ENCODE data around the gene OBP2A.

OBP2A gene

DNA sequence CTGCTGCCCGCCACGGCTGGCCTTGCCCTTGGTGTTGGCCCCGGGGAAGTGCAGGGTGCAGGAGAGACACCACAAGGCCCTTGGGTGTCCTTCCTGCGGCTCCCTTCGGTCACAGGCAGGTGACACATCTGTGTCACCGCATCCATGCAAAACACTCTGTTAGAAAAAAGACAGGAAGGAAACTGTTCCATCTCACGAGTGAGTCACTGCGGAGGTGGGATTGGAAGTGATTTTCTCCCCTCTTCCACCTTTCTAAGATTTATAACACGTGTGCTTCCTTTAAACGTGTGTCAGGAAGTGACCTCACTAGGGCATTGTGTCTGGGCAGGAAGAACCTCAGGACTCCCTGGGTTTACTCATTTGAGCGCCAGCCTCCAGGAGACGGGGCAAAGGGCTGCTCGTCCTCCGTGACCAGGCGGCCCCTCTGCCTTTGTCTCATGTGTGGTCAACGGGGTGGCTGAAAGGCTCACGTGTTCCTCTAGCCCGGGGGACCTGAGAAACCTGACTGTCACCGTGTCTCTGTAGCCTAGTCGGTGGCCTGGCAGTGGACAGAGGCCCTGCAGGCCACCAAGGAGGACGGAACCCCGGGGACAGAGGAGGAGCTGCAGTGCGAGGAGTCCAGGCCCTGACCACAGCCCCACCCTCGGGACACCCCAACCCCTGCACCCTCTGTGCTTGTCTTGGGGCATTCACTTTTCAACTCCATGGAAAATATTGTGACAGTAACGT is 29.6 kb upstream of the OBP2A start:
- H3K36me3 ChIP-seq (ENCODE audit: insufficient read depth, low read length): no peaks in the 10 kb centered on the region
- no peak for DNase-seq (ENCODE audit: low read depth, low spot score)
- no peak overlapping the region for H3K27ac ChIP-seq
- no peak overlapping the region for H3K9ac ChIP-seq (ENCODE audit: insufficient read length)
- H3K4me3 ChIP-seq: no peak overlapping the region
- H3K9me3 ChIP-seq (ENCODE audit: low read depth, low read length): no peaks in the 10 kb centered on the region
- no peak for TF ChIP-seq FOXP2 (optimal IDR thresholded peaks at IDR 0.05; ENCODE audit: control extremely low read depth, extremely low read length, insufficient read depth)
- TF ChIP-seq POLR2AphosphoS5 (IDR thresholded peaks at IDR 0.05; ENCODE audit: borderline replicate concordance, low read depth, low read length): no peak
- TF ChIP-seq EZH2 (IDR thresholded peaks at IDR 0.05): no peak

DNA sequence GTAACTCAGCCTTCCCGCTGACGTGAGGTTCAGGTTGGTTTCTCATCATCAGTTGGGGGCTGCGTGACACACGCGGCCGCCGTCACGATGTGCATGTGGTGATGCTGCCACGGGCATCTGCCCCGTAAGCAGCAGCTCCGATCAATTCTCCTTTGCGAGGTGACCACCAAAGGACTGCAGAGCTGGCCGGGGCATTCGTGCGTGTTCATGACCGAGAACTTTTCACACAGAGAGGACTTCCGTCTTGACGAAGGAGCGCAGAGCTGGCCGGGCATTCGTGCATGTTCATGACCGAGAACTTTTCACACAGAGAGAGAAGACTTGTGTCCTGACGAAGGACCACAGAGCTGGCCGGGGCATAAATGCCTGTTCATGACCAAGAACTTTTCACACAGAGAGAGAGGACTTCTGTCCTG is 28.5 kb upstream of the OBP2A start:
- no peaks in the 10 kb centered on the region for H3K36me3 ChIP-seq (ENCODE audit: insufficient read depth, low read length)
- TF ChIP-seq EZH2 (IDR thresholded peaks at IDR 0.05) (no peak), POLR2AphosphoS5 (IDR thresholded peaks at IDR 0.05; ENCODE audit: borderline replicate concordance, low read depth, low read length) (no peak), FOXP2 (optimal IDR thresholded peaks at IDR 0.05; ENCODE audit: control extremely low read depth, extremely low read length, insufficient read depth) (no peak)
- H3K9me3 ChIP-seq (ENCODE audit: low read depth, low read length): no peaks in the 10 kb centered on the region
- no peak overlapping the region for H3K27ac ChIP-seq
- no peak overlapping the region for H3K4me3 ChIP-seq
- H3K9ac ChIP-seq (ENCODE audit: insufficient read length): no peak overlapping the region
- no peak for DNase-seq (ENCODE audit: low read depth, low spot score)

DNA sequence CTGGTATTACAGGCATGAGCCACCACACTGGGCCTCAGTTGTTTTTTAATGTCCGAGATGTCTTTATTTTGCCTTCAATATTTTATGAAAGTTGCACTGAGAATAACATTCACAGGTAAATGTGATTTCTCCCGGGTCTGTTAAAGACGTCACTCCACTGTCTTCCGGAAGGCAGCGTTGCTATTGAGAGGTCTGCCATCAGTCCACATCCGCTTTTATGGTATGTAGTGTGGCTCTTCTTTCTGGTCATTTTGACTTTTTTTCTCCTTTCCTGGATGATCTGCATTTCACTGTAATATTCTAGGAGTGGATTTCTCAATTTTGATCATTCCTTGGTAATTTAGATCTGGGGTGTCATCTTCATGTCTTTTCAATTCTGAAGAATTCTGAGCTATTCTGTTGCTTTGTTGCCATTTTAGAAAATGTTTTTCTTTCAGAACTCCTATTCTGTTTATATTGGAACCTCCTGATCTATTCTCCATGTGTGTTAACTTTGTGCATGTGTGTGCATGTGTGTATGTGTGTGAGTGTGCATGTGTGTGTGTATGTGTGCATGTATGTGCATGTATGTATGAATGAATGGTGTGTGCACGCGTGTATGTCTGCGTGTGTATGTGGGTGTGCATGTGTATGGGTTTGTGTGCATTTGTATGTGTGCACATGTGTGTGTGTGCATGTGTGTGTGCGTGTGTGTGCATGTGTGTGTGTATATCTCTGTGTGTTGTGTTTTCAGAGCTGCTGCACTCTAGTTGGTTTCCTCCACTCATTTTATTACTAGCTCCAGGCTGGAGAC is 26.6 kb upstream of the OBP2A start:
- Histone ChIP-seq H3K9me3 (ENCODE audit: low read depth, low read length) (no peaks in the 10 kb centered on the region), H3K36me3 (ENCODE audit: insufficient read depth, low read length) (no peaks in the 10 kb centered on the region), H3K9ac (ENCODE audit: insufficient read length) (no peak overlapping the region), H3K27ac (no peak overlapping the region), H3K4me3 (no peak overlapping the region)
- TF ChIP-seq FOXP2 (optimal IDR thresholded peaks at IDR 0.05; ENCODE audit: control extremely low read depth, extremely low read length, insufficient read depth): no peak
- no peak for TF ChIP-seq POLR2AphosphoS5 (IDR thresholded peaks at IDR 0.05; ENCODE audit: borderline replicate concordance, low read depth, low read length)
- no peak for TF ChIP-seq EZH2 (IDR thresholded peaks at IDR 0.05)
- no peak for DNase-seq (ENCODE audit: low read depth, low spot score)

DNA sequence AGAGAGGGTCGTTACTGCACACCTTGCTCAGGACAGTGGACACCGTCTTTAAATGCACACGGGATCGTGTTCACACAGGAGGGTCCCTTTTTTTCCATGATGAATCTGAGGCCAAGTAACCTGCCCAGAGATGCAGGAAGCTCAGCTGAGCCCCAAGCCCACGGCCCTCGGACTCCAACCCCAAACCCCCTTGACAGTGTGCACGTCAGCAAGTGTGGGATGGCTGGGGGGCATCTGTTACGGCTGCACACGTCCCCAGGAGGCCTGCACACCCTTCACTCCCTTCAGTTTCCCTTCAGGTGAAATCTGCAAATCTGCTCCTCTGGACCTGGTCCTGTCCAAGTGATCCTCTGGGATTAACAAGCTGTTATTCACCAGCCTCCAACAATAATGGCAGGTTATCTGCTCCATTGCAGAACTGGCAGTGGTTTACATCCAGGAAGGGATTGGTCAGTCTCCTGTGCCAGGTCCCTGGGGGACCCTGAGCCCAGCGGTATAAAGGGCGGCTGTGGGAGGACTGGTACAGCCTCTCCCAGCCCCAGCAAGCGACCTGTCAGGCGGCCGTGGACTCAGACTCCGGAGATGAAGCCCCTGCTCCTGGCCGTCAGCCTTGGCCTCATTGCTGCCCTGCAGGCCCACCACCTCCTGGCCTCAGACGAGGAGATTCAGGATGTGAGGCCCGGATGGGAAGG is 24.9 kb upstream of the OBP2A start, which contains the start of gene LCN1:
LCN1 (plus strand) TSS at position 525 of the 692 bp plus-strand sequence; CDS start at position 583, 58 bp downstream.
- Histone ChIP-seq H3K9me3 (ENCODE audit: low read depth, low read length) (no peaks in the 10 kb centered on the region), H3K9ac (ENCODE audit: insufficient read length) (no peak within 1 kb of the TSS), H3K27ac (no peak within 1 kb of the TSS), H3K4me3 (no peak within 1 kb of the TSS), H3K36me3 (ENCODE audit: insufficient read depth, low read length) (no peaks in the 10 kb centered on the region)
- no peak for TF ChIP-seq EZH2 (IDR thresholded peaks at IDR 0.05)
- no peak for TF ChIP-seq POLR2AphosphoS5 (IDR thresholded peaks at IDR 0.05; ENCODE audit: borderline replicate concordance, low read depth, low read length)
- no peak for DNase-seq (ENCODE audit: low read depth, low spot score)

DNA sequence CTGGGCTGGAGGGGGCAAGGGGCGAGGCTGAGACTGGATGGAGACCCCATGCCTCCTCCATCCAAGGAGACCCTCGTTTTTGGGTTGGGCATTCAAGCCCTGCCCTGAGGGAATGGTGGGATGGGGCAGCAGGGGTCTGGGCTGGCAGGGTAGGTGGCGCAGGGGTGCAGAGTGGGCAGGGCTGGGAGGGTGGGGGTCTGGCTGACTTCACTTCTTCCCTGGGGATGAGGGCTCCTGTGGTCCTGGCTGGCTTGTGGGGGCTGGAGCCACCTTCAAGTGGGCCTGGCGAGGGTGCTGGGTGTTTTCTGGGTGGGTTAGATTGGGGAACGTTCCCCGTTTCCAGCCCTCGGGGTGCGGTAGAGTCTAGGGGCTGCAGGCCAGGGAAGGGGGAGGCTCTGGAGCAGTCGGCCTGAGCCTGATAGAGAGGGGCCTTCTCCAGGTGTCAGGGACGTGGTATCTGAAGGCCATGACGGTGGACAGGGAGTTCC is 24.3 kb upstream of the OBP2A start:
- no peak overlapping the region for H3K27ac ChIP-seq
- DNase-seq (ENCODE audit: low read depth, low spot score): no peak
- TF ChIP-seq EZH2 (IDR thresholded peaks at IDR 0.05): no peak
- no peak for TF ChIP-seq FOXP2 (optimal IDR thresholded peaks at IDR 0.05; ENCODE audit: control extremely low read depth, extremely low read length, insufficient read depth)
- no peak for TF ChIP-seq POLR2AphosphoS5 (IDR thresholded peaks at IDR 0.05; ENCODE audit: borderline replicate concordance, low read depth, low read length)
- H3K9ac ChIP-seq (ENCODE audit: insufficient read length): no peak overlapping the region
- H3K9me3 ChIP-seq (ENCODE audit: low read depth, low read length): no peaks in the 10 kb centered on the region
- H3K4me3 ChIP-seq: no peak overlapping the region
- H3K36me3 ChIP-seq (ENCODE audit: insufficient read depth, low read length): no peaks in the 10 kb centered on the region

DNA sequence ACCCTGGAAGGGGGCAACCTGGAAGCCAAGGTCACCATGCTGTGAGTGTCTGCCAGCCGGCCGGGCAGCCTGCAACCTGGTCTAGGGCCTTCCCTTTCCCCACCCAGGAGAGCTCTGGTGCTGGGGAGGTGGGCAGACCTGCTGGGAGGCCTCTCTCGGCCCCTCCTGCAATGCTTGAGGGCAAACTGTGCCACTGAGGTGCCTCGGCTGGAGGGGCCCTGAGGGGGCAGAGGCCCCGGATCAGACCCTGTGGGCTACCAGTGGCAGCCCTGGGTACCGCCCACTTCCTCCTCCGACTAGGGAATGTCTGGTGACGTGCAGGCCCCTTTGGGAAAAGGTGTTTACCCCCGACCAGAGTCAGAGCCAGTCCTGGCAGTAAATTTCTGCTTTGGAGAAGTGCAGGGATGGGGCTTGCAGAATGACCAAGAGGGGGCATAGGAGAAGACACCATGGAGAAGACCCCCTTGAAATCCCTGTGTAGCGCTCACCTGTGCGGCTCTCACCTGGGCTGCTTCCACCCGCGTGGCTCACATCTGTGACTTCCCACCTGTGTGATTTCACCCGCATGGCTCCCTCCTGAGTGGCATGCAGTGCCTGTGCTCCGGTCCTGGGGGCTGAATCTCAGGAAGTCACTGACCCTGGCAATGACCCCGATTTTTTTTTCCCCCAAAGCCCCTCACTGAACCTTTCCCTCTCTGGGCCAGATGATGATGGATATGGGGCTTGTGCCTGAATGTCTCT is 23.6 kb upstream of the OBP2A start:
- no peak for TF ChIP-seq FOXP2 (optimal IDR thresholded peaks at IDR 0.05; ENCODE audit: control extremely low read depth, extremely low read length, insufficient read depth)
- TF ChIP-seq POLR2AphosphoS5 (IDR thresholded peaks at IDR 0.05; ENCODE audit: borderline replicate concordance, low read depth, low read length): no peak
- no peak for TF ChIP-seq EZH2 (IDR thresholded peaks at IDR 0.05)
- Histone ChIP-seq H3K36me3 (ENCODE audit: insufficient read depth, low read length) (no peaks in the 10 kb centered on the region), H3K9ac (ENCODE audit: insufficient read length) (no peak overlapping the region), H3K9me3 (ENCODE audit: low read depth, low read length) (no peaks in the 10 kb centered on the region), H3K27ac (no peak overlapping the region), H3K4me3 (no peak overlapping the region)
- no peak for DNase-seq (ENCODE audit: low read depth, low spot score)

DNA sequence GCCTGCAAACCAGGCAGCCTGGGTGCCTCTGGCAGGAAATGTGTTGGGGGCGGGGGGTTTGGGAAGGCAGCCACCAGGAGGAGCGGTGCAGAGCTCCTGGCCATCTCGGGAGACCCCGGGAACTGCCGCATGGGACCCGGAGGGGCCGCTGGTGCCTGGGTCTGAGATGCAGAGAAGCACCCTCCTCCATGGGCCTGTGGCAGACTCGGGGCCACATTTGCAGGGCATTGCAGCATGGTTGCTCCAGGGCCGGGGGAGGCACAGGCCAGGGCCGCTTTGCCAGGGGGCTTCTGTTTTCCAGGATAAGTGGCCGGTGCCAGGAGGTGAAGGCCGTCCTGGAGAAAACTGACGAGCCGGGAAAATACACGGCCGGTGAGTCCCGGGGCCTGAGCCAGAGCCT is 23.0 kb upstream of the OBP2A start:
- Histone ChIP-seq H3K9ac (ENCODE audit: insufficient read length) (no peak overlapping the region), H3K27ac (no peak overlapping the region), H3K36me3 (ENCODE audit: insufficient read depth, low read length) (no peaks in the 10 kb centered on the region), H3K9me3 (ENCODE audit: low read depth, low read length) (no peaks in the 10 kb centered on the region), H3K4me3 (no peak overlapping the region)
- no peak for TF ChIP-seq FOXP2 (optimal IDR thresholded peaks at IDR 0.05; ENCODE audit: control extremely low read depth, extremely low read length, insufficient read depth)
- TF ChIP-seq EZH2 (IDR thresholded peaks at IDR 0.05): no peak
- no peak for TF ChIP-seq POLR2AphosphoS5 (IDR thresholded peaks at IDR 0.05; ENCODE audit: borderline replicate concordance, low read depth, low read length)
- no peak for DNase-seq (ENCODE audit: low read depth, low spot score)

All from SK-N-MC (cell line).